AG10803 (cell line): ENCODE results near the gene VAC14.

ENCODE experiments used
- DNase-seq: peaks from one replicate; pipeline ENCODE4 v3.0.0; 2010; ENCODE audit warnings: low read depth
- H3K4me3 ChIP-seq: 2 replicates; pipeline ENCODE4 v1.5.1; 2011; ENCODE audit warnings: mild to moderate bottlenecking, low read length, control low read depth
- TF ChIP-seq, protein P1 (sequence below): conservative IDR thresholded peaks from 2 replicates; pipeline ENCODE4 v1.5.1; 2011; ENCODE audit warnings: mild to moderate bottlenecking, low read length, control low read depth, inconsistent platforms

The VAC14 gene

DNA sequence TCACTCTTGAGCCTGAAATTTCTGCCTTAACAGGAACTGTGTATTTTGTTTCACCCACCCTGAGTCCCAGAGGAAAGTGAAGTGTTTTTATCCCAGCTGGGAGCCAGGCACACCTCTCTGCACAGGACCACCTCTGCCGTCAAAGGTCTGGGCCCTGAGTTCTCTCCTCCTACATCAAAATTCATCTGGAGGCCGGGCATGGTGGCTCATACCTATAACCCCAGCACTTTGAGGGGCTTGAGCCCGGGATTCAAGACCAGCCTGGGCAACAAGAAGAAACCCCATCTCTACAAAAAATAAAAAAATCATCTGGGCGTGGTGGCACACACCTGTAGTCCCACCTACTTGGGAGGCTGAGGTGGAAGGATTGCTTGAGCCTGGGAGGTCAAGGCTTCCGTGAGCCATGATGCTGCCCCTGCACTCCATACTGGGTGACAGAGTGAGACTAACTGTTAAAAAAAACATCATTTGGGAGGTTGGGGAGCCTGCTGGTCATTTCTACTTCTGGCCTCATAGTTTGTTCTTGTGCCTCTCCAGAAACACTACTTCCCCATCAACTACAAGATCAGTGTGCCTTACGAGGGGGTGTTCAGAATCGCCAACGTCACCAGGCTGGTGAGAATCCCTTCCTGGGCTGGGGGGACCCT lies 144.8 kb downstream of the VAC14 start:
- TF ChIP-seq, protein P1, sequence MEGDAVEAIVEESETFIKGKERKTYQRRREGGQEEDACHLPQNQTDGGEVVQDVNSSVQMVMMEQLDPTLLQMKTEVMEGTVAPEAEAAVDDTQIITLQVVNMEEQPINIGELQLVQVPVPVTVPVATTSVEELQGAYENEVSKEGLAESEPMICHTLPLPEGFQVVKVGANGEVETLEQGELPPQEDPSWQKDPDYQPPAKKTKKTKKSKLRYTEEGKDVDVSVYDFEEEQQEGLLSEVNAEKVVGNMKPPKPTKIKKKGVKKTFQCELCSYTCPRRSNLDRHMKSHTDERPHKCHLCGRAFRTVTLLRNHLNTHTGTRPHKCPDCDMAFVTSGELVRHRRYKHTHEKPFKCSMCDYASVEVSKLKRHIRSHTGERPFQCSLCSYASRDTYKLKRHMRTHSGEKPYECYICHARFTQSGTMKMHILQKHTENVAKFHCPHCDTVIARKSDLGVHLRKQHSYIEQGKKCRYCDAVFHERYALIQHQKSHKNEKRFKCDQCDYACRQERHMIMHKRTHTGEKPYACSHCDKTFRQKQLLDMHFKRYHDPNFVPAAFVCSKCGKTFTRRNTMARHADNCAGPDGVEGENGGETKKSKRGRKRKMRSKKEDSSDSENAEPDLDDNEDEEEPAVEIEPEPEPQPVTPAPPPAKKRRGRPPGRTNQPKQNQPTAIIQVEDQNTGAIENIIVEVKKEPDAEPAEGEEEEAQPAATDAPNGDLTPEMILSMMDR, result no peak
- no peak overlapping the region for H3K4me3 ChIP-seq
- DNase-seq, result no peak

DNA sequence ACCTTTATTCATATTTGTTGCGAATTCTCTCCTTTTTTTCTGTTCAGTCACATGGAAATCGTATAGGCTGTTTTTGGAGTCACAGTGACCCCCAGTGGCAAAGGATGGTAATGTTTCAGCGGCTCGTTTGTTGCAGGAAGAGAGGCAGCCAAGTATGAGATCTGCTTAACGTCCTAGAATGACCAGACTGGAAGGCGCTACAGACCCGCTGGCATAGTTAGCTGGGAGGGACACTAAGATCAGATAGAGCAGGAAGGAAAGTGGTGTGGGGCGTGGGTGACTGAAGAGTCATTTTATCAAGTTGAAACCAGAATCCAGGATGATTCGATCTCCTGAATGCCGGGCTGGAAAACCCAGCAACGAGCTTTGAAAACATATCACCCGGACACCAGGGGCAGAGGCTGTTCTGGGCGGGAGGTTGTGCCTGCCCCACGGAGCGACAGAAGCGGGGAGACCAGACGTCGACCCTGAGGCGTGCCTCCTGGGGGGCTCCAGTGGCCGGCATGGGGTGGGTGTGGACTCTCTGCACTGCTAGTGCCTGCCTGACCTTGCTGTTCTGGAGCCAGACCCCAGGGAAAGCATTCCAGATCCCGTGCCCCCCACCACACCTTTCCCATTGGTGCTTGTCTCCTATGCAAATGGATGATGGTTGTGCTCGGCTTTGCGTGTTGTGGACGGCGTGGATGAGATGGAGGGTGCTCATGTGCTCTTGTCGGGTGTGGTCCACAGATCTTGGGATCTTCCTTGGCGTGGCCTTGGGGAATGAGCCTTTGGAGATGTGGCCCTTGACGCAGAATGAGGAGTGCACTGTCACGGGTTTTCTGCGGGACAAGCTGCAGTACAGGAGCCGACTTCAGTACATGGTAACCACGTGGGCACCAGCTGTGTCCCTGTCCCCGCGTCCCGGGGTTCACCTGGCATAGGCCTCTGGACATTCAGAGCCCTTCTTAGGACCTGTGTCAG lies 146.9 kb downstream of the VAC14 start:
- peak overlapping the region; percentile 53 for H3K4me3 ChIP-seq
- peak; percentile 77 for DNase-seq
- TF ChIP-seq, protein P1, result peak; percentile 91

DNA sequence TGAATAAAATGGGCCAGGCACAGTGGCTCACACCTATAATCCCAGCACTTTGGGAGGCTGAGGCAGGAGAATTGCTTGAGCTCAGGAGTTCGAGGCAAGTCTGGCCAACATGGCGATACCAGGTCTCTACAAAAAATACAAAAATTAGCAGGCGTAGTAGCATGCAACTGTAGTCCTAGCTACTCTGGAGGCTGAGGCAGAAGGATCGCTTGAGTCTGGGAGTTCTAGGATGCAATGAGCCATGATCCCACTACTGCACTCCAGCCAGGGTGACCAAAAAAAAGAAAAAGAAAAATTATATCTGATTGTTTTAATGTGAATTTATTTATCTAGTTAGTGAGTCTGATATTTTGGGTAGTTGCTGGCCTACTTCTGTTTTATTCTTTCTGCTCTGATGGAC lies 147.6 kb downstream of the VAC14 start:
- H3K4me3 ChIP-seq, result no peak overlapping the region

DNA sequence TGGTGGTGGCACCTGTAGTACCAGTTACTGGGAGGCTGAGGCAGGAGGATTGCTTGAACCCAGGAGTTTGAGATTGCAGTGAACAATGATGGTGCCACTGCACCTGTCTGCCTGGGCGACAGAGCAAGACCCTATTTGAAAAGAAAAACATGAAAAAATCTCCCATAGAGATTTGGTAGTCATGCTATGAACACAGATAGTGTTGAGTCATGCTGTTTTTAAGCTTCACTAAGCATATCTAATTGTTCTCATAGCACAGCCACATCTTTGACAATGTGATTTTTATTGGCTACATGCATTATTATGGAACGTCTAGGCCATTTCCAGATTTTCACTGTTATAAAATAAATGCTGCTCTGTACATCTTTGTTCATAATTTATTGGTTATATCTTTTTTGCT lies 148.6 kb downstream of the VAC14 start:
- H3K4me3 ChIP-seq, result no peak overlapping the region
- no peak for DNase-seq
- TF ChIP-seq, protein P1, result no peak

More for the DNA sequence above, 147.6 kb downstream of the VAC14 start:
- no peak for DNase-seq
- TF ChIP-seq, protein P1, result no peak

DNA sequence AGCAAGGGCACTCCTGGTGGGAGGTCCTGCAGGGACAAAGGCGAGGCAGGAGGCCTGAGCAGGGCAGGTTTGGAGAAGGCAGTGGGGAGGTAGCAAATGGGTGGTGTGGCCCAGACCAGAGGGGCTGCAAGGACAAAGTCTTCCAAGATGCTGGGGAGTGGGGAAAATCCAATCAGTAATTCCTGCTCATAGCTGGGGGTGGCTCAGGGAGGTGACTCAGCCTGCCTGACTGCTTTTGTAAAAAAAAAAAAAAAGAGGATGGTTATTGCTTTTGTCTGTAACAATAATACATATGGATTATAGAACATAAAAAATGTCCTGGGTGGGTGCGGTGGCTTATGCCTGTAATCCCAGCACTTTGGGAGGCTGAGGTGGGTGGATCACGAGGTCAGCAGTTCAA lies 149.4 kb downstream of the VAC14 start:
- no peak for DNase-seq
- TF ChIP-seq, protein P1, result no peak
- H3K4me3 ChIP-seq, result no peak overlapping the region

DNA sequence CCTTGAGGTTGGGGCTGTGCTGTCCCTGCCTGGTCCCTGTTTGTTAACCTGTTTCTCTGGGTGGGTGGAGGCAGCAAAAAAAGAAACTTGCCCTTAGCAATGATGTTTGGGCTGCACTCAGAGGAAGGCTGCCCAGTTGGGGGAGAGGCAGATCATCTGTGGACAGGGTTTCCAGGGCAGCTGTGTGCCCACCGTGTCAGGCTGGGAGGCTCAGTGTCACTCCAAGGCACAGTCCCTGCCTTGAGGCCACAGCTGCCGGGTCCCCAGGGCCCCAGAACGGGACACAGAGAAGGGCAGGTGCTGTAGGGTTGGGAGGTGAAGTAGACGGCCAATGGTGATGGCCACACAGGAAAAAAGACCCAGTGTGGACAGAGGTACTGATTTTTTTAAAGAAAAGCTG lies 150.7 kb downstream of the VAC14 start:
- DNase-seq, result no peak
- no peak overlapping the region for H3K4me3 ChIP-seq
- TF ChIP-seq, protein P1, result no peak
